ENCODE measurements around the gene FBXO44.

DNA sequence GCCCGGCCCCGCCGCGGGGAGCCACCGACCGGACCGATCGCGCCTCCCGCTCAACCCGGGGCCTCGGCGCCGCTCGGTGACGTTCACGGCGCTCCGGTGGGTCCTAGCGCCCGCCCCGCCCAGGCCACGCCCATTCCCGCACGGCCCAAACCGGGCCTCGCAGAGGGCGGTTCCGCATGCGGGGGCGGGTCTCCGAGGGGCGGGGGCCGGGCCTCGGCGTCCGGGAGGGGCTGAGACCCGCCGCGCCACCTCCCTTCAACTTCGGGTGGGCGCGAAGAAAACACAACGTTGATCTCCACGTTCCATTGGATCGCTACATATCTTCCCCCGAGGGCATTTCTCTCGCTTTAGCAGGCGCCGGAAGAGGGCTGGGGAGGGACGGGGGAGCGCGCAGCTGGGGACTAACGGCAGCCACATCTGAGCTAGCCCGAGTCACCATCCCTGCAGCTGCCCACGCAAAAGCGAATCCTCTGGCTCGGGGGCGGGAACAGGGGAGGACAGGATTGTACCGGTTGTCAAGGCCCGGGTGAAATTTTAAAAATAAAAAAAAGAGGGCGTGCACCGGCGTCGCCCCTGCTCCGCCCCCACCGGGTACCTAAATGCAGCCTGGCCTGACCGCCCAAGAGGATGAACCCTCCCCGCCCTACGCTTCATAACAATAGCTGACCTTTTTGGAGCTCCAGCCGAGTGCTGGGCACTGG lies 26.5 kb downstream of the FBXO44 start, which contains the start of gene MAD2L2:
- TF ChIP-seq ATF2 (CRISPR knock-in tag; IDR thresholded peaks at IDR 0.05; ENCODE audit: borderline replicate concordance, low read depth) (0 out of 2 replicates have a peak, but pooled peaks have one; percentile 1), HMGA2 (CRISPR knock-in tag; IDR thresholded peaks at IDR 0.05) (no peak)
- TF ChIP-seq, protein P1, sequence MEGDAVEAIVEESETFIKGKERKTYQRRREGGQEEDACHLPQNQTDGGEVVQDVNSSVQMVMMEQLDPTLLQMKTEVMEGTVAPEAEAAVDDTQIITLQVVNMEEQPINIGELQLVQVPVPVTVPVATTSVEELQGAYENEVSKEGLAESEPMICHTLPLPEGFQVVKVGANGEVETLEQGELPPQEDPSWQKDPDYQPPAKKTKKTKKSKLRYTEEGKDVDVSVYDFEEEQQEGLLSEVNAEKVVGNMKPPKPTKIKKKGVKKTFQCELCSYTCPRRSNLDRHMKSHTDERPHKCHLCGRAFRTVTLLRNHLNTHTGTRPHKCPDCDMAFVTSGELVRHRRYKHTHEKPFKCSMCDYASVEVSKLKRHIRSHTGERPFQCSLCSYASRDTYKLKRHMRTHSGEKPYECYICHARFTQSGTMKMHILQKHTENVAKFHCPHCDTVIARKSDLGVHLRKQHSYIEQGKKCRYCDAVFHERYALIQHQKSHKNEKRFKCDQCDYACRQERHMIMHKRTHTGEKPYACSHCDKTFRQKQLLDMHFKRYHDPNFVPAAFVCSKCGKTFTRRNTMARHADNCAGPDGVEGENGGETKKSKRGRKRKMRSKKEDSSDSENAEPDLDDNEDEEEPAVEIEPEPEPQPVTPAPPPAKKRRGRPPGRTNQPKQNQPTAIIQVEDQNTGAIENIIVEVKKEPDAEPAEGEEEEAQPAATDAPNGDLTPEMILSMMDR (IDR thresholded peaks at IDR 0.05), result no peak
- TF ChIP-seq, protein P2, sequence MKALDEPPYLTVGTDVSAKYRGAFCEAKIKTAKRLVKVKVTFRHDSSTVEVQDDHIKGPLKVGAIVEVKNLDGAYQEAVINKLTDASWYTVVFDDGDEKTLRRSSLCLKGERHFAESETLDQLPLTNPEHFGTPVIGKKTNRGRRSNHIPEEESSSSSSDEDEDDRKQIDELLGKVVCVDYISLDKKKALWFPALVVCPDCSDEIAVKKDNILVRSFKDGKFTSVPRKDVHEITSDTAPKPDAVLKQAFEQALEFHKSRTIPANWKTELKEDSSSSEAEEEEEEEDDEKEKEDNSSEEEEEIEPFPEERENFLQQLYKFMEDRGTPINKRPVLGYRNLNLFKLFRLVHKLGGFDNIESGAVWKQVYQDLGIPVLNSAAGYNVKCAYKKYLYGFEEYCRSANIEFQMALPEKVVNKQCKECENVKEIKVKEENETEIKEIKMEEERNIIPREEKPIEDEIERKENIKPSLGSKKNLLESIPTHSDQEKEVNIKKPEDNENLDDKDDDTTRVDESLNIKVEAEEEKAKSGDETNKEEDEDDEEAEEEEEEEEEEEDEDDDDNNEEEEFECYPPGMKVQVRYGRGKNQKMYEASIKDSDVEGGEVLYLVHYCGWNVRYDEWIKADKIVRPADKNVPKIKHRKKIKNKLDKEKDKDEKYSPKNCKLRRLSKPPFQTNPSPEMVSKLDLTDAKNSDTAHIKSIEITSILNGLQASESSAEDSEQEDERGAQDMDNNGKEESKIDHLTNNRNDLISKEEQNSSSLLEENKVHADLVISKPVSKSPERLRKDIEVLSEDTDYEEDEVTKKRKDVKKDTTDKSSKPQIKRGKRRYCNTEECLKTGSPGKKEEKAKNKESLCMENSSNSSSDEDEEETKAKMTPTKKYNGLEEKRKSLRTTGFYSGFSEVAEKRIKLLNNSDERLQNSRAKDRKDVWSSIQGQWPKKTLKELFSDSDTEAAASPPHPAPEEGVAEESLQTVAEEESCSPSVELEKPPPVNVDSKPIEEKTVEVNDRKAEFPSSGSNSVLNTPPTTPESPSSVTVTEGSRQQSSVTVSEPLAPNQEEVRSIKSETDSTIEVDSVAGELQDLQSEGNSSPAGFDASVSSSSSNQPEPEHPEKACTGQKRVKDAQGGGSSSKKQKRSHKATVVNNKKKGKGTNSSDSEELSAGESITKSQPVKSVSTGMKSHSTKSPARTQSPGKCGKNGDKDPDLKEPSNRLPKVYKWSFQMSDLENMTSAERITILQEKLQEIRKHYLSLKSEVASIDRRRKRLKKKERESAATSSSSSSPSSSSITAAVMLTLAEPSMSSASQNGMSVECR (CRISPR knock-in tag; IDR thresholded peaks at IDR 0.05; ENCODE audit: borderline replicate concordance), result no peak

All from WTC11 (cell line).